Tongue (tissue), 2 donors: ENCODE data around the gene ZNF212. TPM values are rescaled to one million over a fixed set of nuclear protein-coding genes. Genes with fewer than 3 reads are reported as not detected.

Source experiments
- DNase-seq: peaks from one replicate; pipeline ENCODE4 v3.0.0-alpha.2; 2015
- total RNA-seq: library from RNA; depleted of rRNA; stranded (reverse); fragments of >200 nt; gene quantifications from one replicate; pipeline ENCODE4 v1.2.3, GENCODE V29; 2014

ZNF212 gene
- total RNA-seq, 1 donor from 2014 or later = 10.3 TPM

DNA sequence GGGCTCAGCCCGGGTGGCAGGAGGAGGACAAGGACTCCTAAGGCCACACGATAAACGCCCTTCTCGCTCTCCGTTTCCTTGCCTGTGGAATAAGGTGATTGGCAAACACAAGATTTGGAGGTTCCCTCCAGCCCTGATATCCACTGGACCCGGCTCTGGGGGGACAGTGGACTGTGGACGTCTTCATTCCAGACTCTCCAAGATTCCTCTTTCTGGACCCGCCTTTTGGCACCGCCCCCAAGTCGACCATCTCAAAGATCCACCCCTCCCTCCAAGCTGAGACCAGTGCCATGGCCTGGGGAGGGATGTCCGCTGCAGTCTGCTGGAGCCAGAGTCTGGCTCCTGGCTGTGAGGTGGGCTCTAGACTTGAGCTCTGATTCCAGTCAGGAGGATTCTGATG, 46.2 kb downstream of the ZNF212 start:
- DNase-seq = peak; percentile 60

DNA sequence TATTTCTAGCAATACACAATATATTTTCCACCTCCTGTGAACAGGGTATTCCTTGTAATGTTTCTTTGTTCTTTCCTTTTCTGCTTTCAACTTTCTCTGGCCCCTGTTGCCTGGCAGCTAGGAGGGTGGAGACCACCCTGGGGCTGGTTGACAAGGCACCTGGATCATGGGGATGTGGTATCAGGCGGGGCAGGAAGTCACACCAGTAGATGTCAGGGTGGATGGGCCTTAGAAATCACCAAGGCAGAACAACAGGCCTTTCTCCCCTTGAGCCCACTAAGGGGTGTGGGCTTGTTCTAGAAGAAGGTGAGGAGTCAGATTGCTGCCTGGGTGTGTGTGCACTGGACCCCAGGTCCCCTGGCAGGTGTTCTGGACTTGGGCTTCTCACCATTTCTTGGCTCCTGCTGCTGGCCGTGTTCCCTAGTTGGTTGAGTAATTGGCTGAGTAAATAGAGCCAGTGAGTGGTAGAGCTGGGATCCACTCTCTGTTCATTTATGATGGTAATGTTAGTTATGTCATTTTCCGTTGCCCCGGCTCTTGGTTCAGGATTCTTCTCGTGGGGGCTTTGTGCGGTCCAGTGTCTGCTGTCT, 47.5 kb downstream of the ZNF212 start:
- no peak for DNase-seq

DNA sequence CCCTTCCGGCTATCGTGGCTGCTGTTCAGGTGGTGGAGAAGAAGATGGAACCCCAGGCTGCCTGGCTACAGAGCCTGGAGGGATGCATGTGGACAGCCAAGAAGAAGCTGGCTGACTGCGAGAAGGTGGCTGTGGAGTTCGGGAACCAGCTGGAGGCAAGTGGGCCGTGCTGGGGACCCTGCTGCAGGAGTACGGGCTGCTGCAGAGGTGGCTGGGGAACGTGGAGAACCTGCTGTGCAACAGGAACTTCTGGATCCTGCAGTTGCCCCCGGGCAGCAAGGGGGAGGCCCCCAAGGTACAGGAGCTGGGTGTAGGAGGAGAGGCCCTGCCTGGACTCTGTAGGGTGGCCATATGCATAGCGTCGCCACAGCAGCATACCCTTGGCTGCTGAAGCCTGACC, 48.2 kb downstream of the ZNF212 start:
- no peak for DNase-seq

DNA sequence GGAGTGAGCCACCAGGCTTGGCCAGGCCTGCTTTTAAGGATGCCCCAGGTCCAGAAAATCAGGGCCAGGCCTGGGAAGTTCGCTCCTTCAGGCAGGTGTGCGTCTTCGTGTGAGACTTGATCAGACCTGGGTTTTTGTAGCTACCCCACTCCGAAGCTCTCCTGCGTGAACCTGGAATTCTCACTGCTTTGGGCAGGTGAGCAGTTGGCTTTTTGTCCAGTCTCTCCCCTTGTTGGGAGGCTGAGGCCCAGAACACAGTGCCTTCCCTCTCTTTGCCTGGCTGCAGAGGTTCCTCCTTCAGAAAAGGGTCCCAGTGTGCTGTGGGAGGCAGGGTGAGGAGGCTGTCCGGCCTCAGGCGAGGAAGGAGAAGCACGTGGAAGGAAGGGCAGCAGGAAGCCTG, 49.8 kb downstream of the ZNF212 start:
- DNase-seq = no peak

DNA sequence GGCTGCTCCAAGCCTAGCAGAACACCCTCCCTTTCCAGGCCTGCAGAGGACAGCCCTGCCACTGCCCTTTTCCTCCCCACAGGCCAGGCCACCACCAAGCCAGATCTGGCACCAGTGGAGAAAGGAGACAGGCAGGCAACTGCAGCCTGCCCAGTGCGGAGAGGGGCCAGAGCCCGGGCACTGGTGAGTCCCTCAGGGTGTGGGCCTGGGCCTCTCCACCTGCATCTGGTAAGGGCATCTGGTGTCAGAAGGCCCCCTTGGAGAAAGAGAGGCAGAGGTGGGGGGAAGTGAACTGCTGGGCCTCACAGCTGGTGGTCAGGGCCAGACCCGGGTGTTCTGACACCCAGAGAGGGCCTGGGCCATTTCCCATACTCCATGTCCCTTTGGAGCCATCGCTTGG, 50.4 kb downstream of the ZNF212 start:
- no peak for DNase-seq

DNA sequence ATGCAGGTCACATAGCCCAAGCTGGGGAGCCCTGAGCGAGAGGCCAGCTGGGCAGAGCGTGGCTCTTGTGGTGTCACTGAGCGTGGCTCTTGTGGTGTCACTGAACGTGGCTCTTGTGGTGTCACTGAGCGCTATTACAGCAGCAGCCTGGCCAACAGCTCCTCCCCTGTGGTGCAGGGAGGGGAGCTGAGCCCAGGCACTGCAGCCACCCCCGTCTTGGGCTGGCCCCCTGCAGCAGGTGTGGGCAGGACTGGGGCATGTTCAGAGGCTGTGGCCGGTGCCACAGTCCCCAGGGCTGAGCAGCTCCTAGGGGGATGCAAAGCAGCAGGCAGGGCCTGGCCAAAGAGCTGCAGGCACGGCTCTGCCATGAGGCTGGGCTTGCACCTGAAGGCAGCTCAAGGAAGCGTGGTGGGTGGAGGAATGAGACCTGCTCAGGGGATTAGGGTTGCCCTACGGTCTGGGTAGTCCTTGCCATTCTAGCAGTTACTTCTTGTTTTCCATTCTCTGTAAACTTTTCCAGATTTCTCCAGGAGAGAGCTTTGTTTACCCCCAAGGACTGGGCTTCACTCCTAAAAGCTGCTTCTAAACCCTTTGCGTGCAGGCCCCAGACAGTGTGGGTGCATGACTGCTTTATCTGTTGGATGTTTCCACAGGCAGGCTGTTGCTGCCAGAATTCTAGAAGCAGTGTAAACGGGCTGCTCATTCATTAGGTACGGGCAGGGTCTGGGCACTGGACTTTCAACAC, 51.8 kb downstream of the ZNF212 start:
- no peak for DNase-seq

DNA sequence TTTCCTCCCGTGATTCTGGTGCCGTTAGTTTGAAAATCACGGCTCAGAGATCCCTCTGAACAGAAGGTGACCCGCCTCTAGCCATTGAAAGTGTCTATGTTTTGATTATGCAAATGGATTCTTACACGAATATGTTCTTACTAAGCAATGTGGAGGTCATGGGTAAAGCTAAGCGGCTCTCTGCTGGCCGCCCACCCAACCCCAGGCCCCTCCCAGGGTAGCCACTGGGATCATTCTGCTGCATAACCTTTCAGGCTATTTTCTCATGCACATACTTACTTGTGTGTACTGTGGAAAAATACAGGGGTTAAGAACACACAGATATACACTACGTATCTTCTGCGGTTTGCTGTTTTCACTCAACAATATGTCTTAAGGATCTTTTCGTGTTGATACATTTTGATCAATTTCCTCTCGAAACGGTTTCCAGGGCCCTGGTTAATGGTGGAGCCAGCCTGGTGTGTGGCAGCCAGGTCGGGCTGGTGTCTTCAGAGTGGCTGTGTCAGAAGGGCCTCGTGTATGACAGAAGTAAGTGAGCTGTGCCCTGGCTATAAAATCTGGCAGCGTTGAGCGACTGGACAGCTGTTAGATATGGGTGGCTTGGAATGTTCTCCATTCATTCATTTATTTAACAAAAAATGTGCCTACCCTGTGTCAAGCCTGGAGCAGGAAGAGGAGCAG, 52.5 kb downstream of the ZNF212 start:
- no peak for DNase-seq

DNA sequence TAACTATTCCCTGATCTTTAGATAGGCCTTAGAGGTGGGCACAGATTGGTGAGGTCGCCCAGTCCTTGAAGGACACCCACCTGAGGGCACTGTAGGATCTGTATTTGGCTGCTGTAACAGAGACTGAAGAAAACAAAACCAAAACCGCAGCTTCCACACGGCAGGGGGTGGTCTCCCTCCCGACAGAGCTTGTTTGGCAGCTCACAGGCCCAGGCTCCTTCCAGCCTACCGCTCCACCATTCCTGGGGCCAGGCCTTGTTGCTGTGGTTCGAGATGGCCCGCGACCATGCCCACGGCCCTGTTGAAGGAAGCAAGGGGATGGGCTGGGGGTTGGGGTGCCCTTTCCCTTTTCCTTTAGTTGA, 53.0 kb downstream of the ZNF212 start:
- no peak for DNase-seq

DNA sequence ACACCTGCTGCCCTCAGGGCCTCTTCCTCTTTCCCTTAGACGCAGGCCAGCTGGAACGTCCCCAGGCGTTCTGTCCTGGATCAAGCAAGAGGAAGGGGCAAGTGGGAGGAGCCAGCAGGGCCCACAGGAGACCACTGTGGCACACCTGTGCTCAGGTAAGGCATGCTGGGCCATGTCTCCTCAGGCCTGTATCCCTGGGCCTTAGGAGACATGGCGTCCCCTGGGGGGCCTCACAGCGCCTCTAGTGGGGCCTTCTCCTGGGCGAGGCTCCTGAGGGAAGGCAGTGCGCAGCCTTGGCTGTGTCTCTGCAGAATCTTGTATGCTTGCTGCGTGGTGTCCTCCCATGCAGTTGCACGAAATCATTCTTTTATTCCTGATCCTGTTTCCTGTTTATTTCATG, 53.9 kb downstream of the ZNF212 start:
- no peak for DNase-seq

DNA sequence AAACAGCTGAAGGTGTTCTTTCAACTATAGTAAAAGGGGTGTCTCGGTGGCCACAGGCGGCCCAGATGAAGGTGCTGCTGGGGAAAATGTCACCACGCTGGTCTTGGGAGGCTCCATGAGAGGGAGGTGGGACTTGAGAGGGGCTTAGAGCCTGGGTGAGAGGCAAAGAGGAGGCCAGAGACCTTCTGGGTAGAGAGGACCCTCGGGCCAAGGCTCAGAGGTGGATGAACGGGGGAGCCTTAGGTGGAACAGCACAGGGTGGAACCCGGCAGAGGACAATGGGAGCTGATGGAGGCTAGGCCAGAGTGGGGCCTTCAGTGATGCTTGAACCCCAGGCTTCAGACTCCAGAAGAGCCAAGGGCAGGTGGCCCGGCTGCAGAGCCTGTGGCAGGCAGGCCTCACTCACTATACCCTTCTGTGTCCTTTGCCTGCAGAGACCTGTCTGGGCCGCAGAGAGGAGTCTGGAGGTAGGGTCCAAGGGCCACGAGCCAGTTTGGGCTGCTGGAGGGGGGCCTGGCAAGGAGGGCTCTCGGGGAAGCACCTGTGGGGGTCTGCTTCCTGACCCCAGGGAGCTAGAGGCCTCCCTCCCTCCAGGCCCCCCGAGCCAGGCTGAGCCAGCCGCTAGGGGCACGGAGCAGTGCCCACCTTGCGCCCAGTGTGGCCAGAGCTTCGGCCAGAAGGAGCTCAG, 54.6 kb downstream of the ZNF212 start:
- no peak for DNase-seq

DNA sequence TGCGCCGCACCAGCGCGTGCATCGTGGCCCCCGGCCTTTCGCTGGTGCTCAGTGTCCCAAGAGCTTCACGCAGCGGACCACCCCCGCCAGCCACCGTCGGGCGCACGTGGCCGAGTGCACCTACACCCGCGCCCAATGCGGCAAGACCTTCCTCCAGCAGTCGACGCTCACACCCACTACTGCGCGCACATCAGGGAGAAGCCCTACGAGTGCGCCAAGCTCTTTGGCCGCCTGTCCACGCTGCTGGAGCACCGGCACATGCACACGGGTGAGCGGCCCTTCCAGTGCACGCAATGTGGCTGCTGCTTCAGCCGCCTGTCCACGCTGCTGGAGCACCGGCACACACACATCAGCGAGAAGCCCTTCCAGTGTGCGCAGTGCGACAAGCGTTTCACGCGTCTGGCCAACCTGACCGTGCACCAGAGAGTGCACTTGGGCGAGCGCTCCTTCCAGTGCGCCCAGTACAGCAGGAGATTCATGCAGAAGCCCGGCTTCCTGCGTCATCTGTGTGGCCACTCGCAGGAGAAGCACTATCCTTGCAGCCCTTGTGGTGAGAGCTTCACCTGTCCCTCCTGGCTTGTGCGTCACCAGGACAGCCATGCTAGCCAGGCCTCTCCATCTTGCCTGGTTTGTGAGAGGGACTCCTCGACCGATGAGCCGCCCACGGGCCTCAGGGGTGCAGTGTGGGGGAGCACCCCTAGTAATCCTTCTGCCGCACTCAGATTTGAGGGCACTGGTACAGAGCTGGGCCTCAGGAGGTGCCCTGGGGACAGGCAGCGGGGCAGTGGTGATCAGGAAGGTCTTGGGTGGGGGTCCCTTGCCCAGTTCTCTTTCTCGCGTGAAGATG, 55.4 kb downstream of the ZNF212 start:
- no peak for DNase-seq

DNA sequence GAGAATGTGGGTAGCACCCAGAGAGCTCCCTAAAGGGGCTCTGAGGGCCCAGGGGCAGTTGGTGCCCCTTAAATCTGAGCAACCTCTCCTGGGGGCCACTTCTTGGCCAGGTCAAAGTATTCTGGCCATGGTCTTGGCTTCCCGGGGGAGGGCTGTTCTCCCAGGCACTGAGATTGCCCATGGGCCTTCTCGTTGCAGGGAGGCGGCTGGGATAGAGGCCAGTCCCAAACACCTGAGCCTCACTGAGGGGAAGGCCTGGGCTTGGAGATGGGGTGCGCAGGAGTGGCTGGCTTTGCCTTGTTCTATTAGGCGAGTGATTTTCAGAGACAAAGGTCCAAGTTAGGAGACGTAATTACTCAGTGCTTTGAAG, 56.0 kb downstream of the ZNF212 start:
- DNase-seq = no peak

DNA sequence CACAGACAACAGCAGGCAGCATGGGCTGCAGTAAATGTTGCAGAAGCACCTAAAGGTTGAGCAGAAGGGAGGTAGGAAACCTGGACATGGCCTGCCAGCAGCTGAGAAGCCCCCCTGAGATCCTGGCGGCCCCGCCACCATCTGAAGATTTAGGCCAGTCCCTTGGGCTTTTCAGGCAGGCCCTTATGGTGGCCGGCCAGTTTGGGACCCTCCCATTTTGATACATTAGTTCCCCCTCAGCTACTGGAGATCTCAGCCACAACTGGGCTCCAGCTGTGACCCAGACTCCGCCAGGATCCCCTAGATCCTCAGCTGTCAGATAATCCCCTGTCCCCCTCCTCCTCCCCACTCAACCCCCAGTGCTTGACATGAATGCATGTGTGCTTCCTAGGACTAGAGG, 56.9 kb downstream of the ZNF212 start:
- peak; percentile 24 for DNase-seq

DNA sequence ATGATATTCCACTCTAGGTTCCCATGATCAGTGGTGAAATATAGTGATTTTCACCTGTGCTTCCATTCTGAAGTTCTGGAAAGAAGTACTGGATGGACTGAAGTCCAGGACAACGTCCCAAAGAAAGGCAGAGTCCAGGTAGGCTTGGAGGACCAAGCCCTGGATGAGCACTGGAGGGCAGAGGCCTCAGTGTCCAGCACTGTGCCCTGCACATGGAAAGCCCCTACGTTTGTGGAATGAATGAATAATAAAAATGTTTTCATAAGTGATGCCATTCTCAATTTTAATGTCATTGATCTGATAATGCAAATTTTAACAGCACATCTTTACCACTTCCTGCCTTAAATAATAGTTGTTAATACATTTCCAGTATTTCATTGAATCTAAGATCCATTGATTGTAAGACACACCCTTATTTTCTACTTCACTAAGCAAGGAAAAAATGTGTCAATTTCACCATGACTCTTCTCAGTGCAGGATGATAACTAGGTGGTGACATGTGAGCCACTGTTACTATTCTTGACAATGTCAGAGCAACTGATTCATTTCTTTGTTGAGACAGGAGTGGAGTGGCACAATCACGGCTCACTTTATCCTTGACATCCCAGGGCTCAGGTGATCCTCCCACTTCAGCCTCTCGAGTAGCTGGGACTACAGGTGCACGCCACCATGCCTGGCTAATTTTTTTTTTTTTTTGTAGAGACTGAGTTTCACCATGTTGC, 57.7 kb downstream of the ZNF212 start:
- no peak for DNase-seq

DNA sequence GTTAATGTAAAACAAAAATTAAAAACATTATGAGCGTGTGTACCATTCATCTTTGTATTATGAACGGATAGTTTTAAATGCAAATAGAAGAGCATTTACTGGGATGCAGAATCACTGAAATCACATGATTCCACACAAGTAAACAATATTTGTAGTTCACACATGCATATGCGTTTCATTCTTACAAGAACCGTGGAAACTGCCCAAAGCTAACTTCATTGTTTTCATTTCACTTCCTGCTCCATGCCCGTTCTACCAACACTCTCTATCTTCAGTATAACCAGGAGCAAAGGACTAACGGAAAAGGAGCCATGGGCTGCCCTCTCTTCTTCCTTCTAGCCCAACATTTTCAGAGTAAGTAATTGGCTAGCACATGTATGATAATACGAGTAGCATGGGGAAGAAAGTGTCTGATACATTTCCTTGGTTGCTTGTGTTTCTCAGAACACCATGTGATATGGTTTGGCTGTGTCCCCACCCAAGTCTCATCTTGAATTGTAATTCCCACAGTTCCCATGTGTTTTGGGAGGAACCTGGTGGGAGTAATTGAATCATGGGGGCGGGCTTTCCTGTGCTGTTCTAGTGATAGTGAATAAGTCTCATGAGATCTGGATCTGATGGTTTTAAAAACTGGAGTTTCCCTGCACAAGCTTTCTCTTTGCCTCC, 61.3 kb downstream of the ZNF212 start:
- no peak for DNase-seq

DNA sequence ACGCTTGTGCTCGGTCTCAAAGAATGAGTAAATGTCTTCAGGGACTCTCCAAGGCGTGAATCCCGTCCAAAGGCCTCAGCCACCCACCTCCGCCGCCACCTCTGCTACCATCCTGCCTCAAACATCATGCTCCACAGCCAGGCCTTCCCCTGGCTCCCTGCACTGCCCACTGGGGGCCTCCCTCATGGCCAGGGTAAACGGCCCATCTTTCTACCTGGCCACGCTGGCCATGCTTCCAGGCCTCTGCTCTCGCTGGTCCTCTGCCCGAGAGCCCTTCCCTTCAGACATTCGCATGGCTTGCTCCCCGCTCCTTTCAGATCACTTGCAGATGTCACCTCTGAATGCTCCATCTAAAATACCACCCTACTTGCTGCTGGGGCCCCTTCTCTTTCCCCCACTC, 62.8 kb downstream of the ZNF212 start:
- no peak for DNase-seq

DNA sequence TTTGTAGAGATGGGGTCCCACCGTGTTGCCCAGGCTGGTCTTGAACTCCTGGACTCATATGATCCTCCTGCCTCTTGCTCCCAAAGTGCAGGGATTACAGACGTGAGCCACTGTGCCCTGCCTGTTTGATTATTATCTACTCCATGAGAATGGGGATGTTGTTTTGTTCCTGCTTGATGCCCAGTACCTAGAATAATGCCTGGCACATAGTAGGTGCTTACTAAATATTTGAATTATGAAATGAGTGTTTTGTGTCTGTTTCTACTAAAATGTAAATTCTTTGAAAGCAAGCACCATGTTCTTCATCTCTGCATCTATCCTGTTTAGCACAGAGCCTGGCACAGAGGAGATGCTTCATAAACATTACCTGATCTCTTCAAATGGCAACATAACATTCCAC, 63.4 kb downstream of the ZNF212 start:
- DNase-seq = no peak

DNA sequence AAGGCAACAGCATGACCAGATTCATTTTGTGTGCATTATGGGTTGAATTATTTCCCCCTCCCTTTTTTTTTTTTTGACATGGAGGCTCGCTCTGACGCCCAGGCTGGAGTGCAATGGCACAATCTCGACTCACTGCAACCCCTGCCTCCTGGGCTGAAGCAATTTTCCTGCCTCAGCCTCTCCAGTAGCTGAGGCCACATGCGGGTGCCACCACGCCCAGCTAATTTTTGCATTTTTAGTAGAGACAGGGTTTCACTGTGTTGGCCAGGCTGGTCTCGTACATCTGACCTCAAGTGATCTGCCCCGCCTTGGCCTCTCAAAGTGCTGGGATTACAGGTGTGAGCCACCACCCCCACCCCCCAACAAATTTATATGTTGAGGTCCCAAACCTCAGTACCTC, 64.6 kb downstream of the ZNF212 start:
- DNase-seq = no peak
